ENCODE results near the gene DACH1.

Gene DACH1

DNA sequence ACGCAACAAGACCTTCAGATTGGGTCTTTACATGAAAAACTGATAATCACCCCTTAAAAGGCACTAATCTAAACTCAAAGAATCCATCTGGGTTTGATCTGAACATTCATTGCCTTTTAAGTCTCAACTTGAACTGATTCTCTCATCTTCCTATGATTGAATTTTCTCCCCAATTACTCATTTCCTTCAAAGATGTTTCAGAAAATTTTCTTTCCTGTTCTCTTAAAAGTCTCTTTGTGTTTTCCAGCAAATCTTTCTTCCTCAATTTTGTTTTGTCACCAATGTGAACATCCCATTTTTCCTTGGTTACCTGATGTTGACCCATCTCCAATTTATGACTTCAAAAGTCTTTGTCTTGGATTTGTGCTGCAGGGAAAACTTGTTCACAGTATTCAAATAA is 234.3 kb downstream of the DACH1 start:
- no peaks in the 10 kb centered on the region for H3K27me3 ChIP-seq (ENCODE audit: control insufficient read depth, insufficient read depth, low read length)
- H3K9me3 ChIP-seq (ENCODE audit: control insufficient read depth, insufficient read depth, low read length), result no peaks in the 10 kb centered on the region
- peaks cover 4% of the 10 kb centered on the region for H3K4me1 ChIP-seq (ENCODE audit: control insufficient read depth, insufficient read depth, low read length)
- H3K4me3 ChIP-seq (ENCODE audit: low read depth, low read length), result no peak overlapping the region
- H3K36me3 ChIP-seq (ENCODE audit: control insufficient read depth, insufficient read depth, low read length), result no peaks in the 10 kb centered on the region
- H3K9ac ChIP-seq (ENCODE audit: low read depth, low read length), result no peak overlapping the region

DNA sequence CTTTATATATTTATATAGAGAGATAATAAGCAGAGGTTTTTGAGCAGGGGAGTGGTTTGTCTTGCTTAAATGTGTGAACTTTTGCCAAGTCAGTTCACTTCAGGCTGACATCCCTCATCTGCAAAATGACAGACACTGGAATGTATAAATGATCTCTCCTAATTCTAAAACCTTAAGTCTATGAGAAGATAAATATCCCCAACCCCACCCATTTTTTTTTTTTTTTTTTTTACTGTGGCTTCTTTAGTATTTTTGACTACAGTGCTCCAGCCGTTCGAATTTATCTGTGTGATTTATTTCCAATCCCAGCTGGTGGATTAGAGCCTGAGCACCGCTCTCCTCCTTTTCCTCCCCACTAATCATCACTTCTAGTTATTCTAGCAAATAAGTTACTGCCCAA is 234.8 kb downstream of the DACH1 start:
- Histone ChIP-seq H3K9ac (ENCODE audit: low read depth, low read length) (no peak overlapping the region), H3K4me3 (ENCODE audit: low read depth, low read length) (no peak overlapping the region), H3K4me1 (ENCODE audit: control insufficient read depth, insufficient read depth, low read length) (peaks cover 4% of the 10 kb centered on the region), H3K36me3 (ENCODE audit: control insufficient read depth, insufficient read depth, low read length) (no peaks in the 10 kb centered on the region), H3K9me3 (ENCODE audit: control insufficient read depth, insufficient read depth, low read length) (no peaks in the 10 kb centered on the region), H3K27me3 (ENCODE audit: control insufficient read depth, insufficient read depth, low read length) (no peaks in the 10 kb centered on the region)

DNA sequence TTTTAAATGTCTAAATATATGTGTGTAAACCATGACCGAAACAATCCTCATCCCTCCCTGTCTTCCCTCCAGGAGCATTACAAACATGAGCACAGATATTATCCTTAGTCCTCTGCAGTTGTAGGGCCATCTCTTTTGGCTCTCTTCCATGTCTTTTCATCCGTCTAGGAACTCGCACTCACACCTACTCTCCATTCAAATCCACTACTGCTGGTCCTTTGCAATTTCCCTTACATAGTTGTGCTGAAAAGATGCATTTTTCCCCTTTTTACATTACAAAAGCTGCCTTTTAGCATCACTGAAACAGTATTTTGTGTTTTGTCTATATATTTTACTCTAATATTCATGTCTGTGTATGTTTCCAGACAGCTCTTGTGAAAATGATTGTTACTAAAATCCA is 237.8 kb downstream of the DACH1 start:
- Histone ChIP-seq H3K36me3 (ENCODE audit: control insufficient read depth, insufficient read depth, low read length) (no peaks in the 10 kb centered on the region), H3K4me1 (ENCODE audit: control insufficient read depth, insufficient read depth, low read length) (no peaks in the 10 kb centered on the region), H3K27me3 (ENCODE audit: control insufficient read depth, insufficient read depth, low read length) (no peaks in the 10 kb centered on the region), H3K4me3 (ENCODE audit: low read depth, low read length) (no peak overlapping the region), H3K9me3 (ENCODE audit: control insufficient read depth, insufficient read depth, low read length) (no peaks in the 10 kb centered on the region), H3K9ac (ENCODE audit: low read depth, low read length) (no peak overlapping the region)

DNA sequence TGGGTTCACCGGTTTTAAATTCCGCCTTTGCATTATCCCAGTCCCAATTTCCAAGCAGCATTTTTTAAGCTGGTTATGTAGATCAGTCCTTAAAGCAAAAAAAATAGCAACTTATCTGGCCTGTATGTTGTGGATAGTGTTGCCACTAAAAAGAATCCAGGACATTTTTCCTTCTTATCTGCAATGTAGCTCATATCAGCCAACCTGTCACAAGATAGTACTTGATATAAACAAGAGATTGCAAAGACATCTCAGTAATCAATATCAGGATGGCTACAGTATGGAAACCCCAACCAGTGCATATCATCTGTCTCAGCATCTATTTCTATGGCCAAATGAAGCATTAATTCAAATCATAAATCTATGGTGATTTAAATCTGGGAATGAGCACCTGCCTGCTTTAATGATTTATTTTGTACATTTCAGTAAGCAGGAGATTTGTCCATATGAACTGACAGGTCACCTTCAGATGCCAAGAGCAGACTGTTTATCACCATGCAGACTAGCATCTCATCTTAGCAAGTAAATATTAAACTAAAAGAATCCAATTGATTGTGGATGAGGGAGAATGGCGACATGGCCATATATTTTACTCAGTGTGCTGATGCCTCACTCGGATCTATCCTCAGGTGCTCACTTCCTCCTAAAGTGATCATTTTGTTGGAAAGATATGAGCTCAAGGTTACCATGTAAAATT is 240.4 kb downstream of the DACH1 start:
- no peaks in the 10 kb centered on the region for H3K4me1 ChIP-seq (ENCODE audit: control insufficient read depth, insufficient read depth, low read length)
- H3K9me3 ChIP-seq (ENCODE audit: control insufficient read depth, insufficient read depth, low read length), result no peaks in the 10 kb centered on the region
- no peak overlapping the region for H3K9ac ChIP-seq (ENCODE audit: low read depth, low read length)
- H3K27me3 ChIP-seq (ENCODE audit: control insufficient read depth, insufficient read depth, low read length), result no peaks in the 10 kb centered on the region
- no peak overlapping the region for H3K4me3 ChIP-seq (ENCODE audit: low read depth, low read length)
- H3K36me3 ChIP-seq (ENCODE audit: control insufficient read depth, insufficient read depth, low read length), result no peaks in the 10 kb centered on the region

DNA sequence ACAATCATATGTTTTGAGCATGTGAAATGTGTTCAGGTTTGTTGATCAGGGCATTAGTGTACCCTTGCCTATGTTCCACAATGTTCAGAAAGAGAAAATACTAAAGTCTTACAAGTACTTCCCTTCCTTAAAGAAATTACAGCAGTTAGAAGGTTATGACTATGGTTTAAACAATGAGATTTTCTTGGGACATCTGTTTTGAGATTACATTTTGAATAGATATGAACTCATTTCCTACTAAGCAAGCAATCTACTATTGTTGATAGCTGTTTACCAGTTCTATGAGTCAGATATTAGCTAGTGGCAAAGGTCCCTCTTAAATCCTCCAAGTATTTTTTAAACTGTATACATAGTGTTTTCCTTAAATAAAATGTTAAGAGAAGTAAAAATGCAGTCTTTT is 241.3 kb downstream of the DACH1 start:
- Histone ChIP-seq H3K36me3 (ENCODE audit: control insufficient read depth, insufficient read depth, low read length) (no peaks in the 10 kb centered on the region), H3K4me1 (ENCODE audit: control insufficient read depth, insufficient read depth, low read length) (no peaks in the 10 kb centered on the region), H3K9me3 (ENCODE audit: control insufficient read depth, insufficient read depth, low read length) (no peaks in the 10 kb centered on the region), H3K4me3 (ENCODE audit: low read depth, low read length) (no peak overlapping the region), H3K27me3 (ENCODE audit: control insufficient read depth, insufficient read depth, low read length) (no peaks in the 10 kb centered on the region), H3K9ac (ENCODE audit: low read depth, low read length) (no peak overlapping the region)

DNA sequence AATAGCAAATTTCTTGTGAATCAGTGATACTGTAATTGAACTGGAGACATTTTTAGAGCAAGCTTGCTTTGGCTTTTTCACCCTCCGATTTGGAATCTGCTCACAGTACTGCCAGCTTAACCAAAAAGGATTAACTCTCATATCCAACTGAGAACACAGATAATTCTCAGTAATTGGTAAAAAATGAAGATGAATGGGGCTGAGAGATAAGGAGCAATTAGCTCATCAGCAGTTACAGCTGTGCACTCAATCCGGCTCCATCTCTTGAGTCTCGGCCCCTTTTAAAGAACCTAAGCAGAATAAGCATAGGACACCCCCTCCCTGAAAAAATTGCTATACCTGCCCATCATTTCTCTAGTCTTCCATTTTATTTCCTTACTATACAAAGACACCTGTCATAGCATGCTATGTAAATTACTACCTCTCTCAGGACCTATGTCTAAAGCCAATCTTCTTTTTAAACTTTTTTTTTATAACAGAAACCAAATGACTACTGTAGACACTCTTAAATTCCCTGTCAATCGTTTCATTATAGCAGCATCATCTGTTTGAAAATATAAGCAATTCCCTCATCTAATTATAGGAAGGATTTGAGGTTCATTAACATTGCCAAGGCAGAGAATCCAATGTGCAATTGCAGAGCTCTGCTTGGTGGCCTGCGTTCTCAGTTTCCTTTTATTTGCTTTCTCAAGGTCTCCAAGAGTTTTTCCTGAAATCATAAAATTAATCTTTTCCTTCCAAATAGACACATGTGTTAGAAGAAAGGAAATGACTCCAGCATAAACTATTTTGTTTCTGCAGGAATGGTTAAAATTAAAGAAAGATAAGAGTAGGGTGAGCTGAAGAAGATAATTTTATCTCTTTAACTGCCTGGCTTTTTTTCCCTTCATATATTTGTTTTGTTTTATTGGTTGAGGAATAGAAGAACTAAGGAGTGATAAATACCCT is 242.1 kb downstream of the DACH1 start:
- Histone ChIP-seq H3K27me3 (ENCODE audit: control insufficient read depth, insufficient read depth, low read length) (no peaks in the 10 kb centered on the region), H3K9ac (ENCODE audit: low read depth, low read length) (no peak overlapping the region), H3K36me3 (ENCODE audit: control insufficient read depth, insufficient read depth, low read length) (no peaks in the 10 kb centered on the region), H3K4me3 (ENCODE audit: low read depth, low read length) (no peak overlapping the region), H3K9me3 (ENCODE audit: control insufficient read depth, insufficient read depth, low read length) (no peaks in the 10 kb centered on the region), H3K4me1 (ENCODE audit: control insufficient read depth, insufficient read depth, low read length) (no peaks in the 10 kb centered on the region)

DNA sequence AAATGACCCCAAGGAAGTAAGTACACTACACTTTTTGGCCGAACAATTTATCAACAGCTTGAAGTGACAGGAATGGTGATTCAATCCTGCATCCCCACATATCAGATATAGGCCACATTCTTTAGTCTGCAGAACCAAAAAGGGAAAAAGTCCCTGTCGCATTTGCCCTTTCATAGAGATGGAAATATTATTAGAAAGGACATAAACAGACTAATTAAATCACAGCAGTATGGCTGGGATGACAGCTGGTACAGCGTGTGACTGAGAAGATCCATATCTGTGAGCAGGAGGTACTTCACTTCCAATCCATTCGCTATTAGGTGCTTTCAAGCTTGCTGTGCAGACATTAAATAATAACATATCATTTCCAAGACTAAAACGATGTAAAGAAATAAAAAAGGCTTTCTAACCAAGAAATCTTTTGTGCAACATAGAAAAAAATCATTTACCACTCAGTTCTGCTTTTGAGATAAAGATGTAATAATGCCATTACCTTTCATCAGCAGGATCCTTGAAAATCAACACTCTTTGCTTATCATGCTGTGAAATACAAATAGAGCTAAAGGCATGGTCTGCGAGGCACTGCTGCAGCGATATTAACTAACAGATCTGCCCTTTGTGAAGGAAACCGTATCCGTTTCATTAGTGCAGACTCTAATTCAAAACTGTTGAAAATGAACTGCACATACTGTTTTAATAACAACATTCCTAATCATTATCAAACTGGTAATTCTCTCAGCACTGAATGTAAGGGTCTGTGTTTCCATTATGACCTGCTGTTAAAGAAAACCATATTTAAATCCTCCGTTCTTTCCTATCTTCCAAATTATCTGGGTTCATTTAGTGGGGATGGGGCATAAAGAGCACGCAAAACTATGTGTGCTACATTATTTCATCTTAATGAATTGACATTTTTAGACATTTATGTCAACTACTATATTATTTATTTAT is 245.6 kb downstream of the DACH1 start:
- H3K4me3 ChIP-seq (ENCODE audit: low read depth, low read length), result no peak overlapping the region
- H3K9me3 ChIP-seq (ENCODE audit: control insufficient read depth, insufficient read depth, low read length), result no peaks in the 10 kb centered on the region
- no peaks in the 10 kb centered on the region for H3K4me1 ChIP-seq (ENCODE audit: control insufficient read depth, insufficient read depth, low read length)
- no peaks in the 10 kb centered on the region for H3K36me3 ChIP-seq (ENCODE audit: control insufficient read depth, insufficient read depth, low read length)
- no peaks in the 10 kb centered on the region for H3K27me3 ChIP-seq (ENCODE audit: control insufficient read depth, insufficient read depth, low read length)
- no peak overlapping the region for H3K9ac ChIP-seq (ENCODE audit: low read depth, low read length)

DNA sequence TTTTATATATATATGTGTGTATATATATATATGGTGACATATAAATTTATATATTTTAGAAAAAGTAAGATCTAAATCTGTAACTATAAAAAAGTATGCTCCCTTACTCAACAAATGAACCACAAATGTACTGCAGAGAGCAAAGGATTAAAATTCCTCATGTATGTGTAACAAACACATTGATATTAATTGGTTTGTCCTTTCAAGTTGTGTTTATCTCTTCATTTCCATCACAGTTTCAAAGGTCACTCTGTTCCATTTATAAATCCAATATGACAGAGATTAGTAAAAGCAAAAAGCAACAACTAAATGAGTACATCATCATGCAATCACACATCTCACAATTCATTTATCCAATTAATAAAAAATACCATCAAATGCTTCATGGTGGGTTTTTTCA is 247.9 kb downstream of the DACH1 start:
- no peak overlapping the region for H3K4me3 ChIP-seq (ENCODE audit: low read depth, low read length)
- H3K4me1 ChIP-seq (ENCODE audit: control insufficient read depth, insufficient read depth, low read length), result no peaks in the 10 kb centered on the region
- no peaks in the 10 kb centered on the region for H3K9me3 ChIP-seq (ENCODE audit: control insufficient read depth, insufficient read depth, low read length)
- no peak overlapping the region for H3K9ac ChIP-seq (ENCODE audit: low read depth, low read length)
- H3K27me3 ChIP-seq (ENCODE audit: control insufficient read depth, insufficient read depth, low read length), result no peaks in the 10 kb centered on the region
- no peaks in the 10 kb centered on the region for H3K36me3 ChIP-seq (ENCODE audit: control insufficient read depth, insufficient read depth, low read length)

DNA sequence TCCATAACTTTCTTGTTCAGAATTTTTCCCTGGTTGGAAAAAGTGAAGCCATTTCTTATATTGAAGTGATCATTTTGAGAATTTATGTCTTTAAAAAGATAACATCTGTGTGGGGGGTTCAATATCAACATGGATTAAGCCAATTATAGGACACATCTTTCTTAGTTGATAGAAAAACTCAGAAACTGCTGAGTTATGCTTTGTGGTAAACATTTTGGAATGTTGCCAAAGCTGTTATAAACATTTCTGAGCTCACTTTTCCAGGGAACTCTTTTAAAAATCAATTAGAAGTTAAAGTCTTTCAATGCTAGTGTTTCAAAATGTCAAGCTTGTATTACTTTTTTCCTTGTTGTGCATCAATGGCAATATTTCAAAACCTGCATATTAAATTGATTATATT is 248.8 kb downstream of the DACH1 start:
- no peak overlapping the region for H3K9ac ChIP-seq (ENCODE audit: low read depth, low read length)
- H3K27me3 ChIP-seq (ENCODE audit: control insufficient read depth, insufficient read depth, low read length), result no peaks in the 10 kb centered on the region
- no peaks in the 10 kb centered on the region for H3K4me1 ChIP-seq (ENCODE audit: control insufficient read depth, insufficient read depth, low read length)
- no peaks in the 10 kb centered on the region for H3K36me3 ChIP-seq (ENCODE audit: control insufficient read depth, insufficient read depth, low read length)
- no peaks in the 10 kb centered on the region for H3K9me3 ChIP-seq (ENCODE audit: control insufficient read depth, insufficient read depth, low read length)
- no peak overlapping the region for H3K4me3 ChIP-seq (ENCODE audit: low read depth, low read length)

DNA sequence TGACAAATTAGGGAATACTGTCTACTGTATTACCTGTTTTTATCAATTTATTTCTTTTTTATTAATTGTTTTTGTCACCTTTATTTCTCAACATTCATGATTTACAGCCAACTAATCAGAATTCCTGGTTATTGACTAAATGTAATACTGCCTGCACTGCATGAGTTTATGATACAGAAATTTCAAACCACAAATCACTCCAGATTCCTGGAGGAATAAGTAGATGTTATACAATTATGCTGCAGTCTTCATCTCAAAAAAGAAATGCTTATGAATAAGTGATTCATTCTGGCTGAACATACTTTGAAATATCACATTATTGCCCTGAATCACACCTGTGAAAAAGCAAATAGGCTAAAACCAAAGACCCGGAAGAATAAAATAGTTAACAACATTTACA is 249.7 kb downstream of the DACH1 start:
- no peaks in the 10 kb centered on the region for H3K27me3 ChIP-seq (ENCODE audit: control insufficient read depth, insufficient read depth, low read length)
- H3K36me3 ChIP-seq (ENCODE audit: control insufficient read depth, insufficient read depth, low read length), result no peaks in the 10 kb centered on the region
- no peak overlapping the region for H3K9ac ChIP-seq (ENCODE audit: low read depth, low read length)
- no peaks in the 10 kb centered on the region for H3K9me3 ChIP-seq (ENCODE audit: control insufficient read depth, insufficient read depth, low read length)
- no peaks in the 10 kb centered on the region for H3K4me1 ChIP-seq (ENCODE audit: control insufficient read depth, insufficient read depth, low read length)
- H3K4me3 ChIP-seq (ENCODE audit: low read depth, low read length), result no peak overlapping the region

DNA sequence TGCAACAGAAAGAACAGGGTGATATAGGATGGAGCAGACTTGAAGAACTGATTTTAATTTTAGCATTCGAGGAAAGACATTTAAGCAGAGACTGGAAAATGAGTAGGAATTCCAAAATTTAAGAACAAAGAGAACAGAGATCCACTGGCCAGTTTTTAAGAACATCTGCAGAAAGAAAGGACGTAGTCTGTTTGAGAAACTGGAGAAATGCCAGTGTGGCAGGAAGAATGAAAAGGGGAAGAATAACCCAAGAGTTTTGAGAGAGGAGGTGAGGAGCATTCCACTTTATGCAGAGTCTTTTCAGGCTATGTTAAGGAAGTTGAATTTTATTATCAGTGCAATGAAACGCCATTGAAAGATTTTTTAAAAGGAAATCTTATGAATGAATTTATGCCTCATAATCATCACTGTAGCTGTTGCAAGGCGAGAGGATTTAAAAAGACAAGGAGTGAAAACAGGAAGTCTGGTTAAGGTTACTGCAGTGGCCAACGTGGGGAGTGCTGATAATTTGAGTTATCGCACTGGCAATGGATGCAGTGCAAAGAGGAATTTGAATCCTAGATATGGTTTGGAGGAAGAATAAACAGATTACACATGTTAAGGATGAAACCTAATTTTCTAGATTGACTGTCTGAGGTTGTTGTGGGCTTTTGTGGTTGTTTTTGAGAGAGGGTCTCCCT is 253.8 kb downstream of the DACH1 start:
- H3K9ac ChIP-seq (ENCODE audit: low read depth, low read length), result no peak overlapping the region
- no peaks in the 10 kb centered on the region for H3K27me3 ChIP-seq (ENCODE audit: control insufficient read depth, insufficient read depth, low read length)
- H3K9me3 ChIP-seq (ENCODE audit: control insufficient read depth, insufficient read depth, low read length), result no peaks in the 10 kb centered on the region
- no peak overlapping the region for H3K4me3 ChIP-seq (ENCODE audit: low read depth, low read length)
- no peaks in the 10 kb centered on the region for H3K4me1 ChIP-seq (ENCODE audit: control insufficient read depth, insufficient read depth, low read length)
- H3K36me3 ChIP-seq (ENCODE audit: control insufficient read depth, insufficient read depth, low read length), result no peaks in the 10 kb centered on the region
